HG03354 (cell line): ENCODE measurements around the gene SH3BP4.

Experiments
- ATAC-seq: cut with Tn5 transposase; IDR thresholded peaks from one replicate; pipeline ENCODE4 v1.9.1; 2021; ENCODE audit warnings: mild to moderate bottlenecking; ENCODE audit not compliant: unreplicated experiment, poor library complexity, severe bottlenecking

Gene SH3BP4, protein sequence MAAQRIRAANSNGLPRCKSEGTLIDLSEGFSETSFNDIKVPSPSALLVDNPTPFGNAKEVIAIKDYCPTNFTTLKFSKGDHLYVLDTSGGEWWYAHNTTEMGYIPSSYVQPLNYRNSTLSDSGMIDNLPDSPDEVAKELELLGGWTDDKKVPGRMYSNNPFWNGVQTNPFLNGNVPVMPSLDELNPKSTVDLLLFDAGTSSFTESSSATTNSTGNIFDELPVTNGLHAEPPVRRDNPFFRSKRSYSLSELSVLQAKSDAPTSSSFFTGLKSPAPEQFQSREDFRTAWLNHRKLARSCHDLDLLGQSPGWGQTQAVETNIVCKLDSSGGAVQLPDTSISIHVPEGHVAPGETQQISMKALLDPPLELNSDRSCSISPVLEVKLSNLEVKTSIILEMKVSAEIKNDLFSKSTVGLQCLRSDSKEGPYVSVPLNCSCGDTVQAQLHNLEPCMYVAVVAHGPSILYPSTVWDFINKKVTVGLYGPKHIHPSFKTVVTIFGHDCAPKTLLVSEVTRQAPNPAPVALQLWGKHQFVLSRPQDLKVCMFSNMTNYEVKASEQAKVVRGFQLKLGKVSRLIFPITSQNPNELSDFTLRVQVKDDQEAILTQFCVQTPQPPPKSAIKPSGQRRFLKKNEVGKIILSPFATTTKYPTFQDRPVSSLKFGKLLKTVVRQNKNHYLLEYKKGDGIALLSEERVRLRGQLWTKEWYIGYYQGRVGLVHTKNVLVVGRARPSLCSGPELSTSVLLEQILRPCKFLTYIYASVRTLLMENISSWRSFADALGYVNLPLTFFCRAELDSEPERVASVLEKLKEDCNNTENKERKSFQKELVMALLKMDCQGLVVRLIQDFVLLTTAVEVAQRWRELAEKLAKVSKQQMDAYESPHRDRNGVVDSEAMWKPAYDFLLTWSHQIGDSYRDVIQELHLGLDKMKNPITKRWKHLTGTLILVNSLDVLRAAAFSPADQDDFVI

DNA sequence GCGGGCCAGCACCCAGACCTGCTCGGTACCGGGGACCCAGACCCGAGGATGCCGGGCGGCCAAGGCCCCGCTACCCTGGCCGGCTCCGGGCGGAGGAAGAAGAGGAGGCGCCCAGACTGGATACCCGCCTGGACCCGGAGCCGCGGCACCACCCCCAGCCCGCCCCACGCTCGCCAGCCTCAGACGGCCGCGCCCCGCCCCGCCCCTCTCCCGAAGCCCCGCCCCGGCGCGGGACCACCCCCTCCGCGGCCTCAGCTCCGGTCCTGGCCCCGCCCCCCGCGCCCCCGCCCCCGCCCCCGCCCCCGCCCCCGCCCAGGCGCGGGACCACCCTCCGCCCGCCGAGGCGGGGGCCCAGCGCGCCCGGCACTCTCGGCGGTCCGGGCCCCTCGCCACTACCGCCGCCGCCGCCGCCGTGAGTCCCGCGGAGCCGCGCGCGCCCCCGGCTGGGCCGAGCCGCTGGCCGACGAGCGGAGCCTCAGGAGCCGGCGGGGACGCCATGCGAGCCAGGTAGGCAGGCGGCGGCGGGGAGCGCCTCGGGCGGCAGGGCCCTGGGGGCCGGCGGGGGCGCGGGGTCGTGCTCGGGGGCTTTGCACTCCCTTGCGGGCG lies at the start of gene SH3BP4:
SH3BP4 (plus strand) TSS at position 354 of the 606 bp plus-strand sequence. CDS start 82,986 bp downstream, outside the sequence.
- no peak for ATAC-seq

DNA sequence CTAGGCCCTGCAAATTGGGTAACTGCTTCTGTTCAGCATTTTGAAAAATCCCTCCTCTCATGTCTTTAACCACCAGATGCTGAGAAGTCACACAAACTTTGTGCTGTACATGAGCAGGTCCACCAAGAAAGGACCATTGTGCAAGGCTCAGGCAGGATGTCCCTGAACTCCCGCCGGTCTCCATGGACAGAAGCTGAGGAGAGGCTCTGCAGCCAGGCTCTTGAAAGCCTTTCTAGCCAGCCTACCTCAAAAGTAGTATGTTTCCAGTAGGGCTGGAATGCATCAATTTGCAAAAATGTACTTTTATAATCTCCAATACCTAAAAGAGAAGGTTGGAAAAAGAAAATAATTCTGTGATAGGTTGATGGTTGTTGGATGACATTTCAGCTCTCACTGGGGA lies 47.0 kb upstream of the SH3BP4 start:
- ATAC-seq: no peak

DNA sequence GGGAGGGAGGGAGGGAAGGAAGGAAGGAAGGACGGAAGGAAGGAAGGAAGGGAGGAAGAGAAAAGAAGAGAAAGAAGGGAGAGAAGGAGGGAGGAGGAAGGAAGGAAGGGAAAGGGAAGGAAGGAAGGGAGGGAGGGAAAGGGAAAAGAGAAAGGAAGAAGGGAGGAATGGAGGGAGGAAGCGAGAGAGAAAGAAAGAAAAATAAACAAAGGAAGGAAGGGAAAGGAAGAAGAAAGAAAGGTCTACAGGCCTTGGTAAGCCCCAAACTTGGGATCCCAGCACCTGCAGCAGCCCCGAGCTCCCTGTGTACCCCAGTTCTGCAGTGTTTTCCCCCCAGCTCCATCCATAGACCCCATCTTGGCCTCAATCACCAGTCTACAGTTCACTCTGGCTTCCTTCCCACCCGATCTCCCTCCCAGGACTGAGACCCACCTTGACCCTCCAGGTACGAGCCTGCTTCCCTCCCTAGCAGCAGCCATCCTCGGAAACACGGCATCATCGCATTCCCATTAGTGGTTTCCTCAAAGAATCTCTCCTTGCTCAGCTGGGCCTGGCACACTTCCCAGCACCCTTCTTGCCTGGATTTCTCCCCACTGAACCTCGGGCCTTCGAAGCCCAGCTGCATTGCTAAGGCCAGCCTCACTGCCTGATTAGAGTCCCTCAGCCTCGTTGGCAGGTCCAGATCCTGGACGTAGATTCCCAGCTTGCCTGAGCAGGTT lies 46.1 kb upstream of the SH3BP4 start:
- ATAC-seq: no peak

DNA sequence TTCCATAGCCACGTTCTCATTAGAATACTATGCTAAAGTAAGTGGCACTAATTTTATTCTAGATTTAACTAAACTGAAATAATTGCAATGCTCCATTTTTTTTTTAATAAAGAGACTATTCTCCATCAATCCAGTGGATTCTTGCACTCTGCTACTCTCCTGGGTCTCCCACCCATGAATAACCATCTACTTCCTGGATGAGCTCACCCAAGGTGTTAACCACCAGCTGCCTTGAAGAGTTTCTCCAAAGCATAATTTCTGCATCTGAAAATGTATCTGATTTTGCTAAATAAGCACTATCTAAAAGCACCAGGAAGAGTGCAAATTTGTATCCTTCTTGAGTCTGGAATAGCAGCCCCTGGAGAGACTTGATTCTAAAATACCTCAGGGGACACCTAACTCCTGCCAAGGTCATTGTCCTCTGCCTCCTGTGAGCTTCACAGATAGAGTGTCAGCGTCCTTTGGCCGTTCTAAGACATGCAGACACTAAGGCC lies 41.6 kb upstream of the SH3BP4 start:
- no peak for ATAC-seq

DNA sequence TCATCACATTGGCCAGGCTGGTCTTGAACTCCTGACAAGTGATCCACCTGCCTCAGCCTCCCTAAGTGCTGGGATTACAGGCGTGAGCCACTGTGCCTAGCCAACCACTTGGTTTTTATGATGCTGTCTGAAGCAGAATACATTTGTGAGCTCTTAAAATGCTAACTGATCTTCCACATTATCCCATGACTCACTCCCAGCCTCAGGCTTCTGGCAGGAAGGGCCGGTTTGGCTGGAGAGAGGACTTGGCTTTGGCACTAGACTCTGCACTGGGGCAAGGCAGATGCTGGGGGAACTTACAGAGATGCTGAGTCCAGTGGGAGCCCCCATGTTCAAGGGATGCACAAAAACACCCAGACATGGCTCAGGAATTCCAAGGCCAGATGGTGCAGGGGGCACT lies 40.5 kb upstream of the SH3BP4 start:
- ATAC-seq: no peak

DNA sequence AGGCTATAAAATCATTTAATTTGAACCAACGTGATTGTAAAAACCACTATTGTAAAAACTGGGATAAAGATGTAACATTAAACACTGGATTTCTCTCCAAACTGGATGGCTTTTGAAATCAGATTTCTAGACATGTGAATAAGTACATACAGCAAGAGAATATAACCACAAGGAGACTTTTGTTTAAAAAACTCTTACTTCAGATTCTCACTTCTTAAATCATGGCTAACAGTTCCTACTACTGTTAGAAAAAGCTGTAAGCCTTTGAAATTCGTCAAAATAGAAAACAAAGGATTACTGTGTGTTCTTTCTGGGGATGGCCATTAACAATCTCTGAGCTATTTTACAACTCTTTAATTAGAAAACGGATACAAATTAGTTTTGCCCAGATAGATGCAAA lies 39.4 kb upstream of the SH3BP4 start:
- ATAC-seq: no peak

DNA sequence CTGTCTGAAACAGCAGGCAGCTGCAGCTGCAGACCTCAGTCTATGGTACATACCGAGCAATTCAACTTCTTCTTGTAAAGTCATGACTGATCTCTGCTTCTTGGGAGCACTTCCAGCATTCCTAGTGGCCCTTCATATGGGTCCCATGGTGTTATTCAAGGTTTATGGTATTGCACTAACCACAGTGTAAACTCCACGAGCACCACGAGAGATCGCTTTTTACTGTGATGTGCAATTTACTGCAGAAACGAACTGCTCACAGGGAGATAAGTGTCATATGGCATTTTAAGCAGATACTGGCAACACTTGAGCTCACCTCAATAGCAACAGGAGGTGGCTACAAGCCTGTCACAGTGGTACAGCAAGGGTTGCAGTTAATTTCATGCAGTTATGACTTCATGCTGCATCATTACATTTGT lies 38.6 kb upstream of the SH3BP4 start:
- no peak for ATAC-seq

DNA sequence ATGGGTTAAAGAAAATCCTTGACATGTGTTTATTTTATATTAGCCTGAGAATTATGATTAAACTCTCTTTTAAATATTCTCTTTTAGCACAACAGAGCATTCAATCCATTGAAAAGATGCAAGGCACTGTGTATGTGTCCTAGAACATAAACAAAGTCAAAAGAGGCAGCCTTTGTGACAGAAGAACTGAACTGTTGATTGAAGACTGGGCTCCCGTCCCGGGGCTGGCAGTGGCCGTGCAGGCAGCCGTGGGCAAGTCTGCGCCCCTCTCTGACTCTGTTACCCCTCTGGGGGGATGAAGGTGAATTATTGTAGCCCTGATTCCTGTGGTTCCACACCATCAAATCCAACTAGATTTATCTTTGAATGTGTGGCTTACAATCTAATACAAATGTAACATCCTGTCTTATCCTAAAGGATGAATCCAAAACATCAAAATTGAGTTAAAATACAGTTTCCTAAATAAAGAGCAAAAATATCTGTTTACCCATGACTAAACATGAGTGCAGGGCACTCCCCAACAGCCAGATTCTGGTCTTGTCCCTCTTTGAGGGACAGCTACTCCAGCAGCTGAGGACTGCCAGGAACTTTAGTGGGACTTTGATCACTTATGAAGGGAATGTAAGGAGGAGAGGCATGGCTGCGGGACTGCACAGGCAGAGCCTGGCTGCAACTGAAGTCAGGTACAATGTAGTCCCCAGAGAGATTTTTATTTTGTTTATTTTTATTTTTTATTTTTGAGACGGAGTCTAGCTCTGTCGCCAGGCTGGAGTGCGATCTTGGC lies 37.3 kb upstream of the SH3BP4 start:
- no peak for ATAC-seq

DNA sequence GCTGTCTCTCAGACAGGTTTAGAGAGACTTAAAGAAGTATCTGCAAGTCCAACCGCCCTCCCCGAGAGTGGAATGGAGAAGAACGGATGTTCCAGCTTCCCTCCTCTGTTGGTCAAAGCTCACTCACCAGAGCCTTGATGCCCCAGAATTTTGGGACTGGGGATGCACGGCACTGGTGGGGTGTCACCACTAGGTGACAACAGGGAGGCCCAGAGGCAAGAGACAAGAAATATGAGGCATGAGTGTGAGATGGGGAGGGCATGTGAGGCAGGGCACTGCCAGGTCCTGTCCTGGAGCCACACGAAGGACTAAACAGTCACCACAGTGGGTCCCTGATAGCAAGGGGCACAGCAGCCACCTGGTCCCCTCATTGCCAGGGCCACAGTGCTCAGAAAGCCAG lies 35.1 kb upstream of the SH3BP4 start:
- no peak for ATAC-seq

DNA sequence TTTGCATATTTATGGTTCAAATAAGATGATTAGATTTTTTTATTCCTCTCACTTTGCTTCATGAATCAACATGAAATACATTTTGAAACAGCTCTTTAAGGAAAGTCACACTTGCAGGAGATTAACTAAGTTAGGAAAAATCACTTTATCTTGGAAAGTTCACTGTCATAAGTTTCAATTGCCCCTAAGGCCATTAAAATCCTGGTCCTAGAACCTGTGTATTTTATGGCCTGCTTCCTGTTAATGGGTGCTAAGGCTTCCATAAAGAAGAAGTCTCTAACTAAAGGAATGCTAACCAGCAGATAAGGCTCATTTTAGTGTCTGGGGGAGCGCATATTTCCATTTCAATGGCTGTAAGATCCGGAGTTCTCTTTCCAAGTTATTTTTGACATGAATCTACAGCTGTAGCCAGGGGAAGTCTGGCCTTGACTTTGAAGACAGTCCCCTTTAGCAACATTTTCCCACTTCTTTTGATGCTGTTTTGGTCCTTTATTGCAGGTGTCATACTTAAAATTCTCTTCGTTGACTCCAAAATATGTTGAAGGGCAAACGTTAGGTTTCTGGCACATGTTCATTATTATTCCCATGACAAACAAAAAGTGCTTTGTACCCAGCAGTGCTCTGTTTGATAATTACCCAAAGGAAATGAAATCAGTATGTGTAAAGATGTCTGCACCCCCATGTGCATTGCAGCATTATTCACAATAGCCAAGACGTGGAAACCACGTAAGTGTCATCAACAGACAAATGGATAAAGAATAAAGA lies 34.4 kb upstream of the SH3BP4 start:
- no peak for ATAC-seq

DNA sequence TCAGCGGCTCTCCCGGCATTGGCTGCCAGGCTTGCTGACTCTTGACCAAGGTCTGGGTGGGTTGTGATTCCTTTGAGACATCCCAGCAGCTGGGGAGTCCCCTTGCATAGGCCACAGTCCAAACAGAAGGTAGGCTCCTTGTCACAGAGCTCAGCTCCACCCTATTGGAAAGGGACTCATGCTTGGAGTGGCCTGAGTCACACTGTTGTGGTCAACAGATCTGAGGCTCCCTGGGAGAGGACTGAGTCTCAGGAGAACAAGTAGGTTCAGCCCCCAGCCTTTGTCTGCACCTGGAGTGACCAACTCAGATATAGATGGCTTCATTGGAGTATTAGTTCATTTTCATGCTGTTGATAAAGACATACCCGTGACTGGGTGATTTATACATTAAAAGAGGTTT lies 32.1 kb upstream of the SH3BP4 start:
- no peak for ATAC-seq

DNA sequence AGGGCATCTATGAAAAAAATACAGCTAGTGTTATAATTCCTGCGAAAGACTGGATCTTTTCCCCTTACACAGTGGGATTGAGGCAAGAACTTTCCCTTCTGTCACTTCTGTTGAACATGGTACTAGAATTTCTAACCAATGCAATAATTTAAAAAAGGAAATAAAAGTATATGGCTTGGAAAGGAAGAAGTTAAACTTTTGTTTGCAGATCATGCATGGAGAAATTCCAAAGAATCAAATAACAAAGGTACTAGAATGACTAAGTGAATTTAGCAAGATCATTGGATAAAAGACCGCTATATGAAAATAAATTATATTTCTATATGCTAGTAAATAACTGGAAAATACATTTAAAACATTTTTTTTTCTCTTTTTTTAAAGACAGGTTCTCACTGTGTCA lies 31.0 kb upstream of the SH3BP4 start:
- no peak for ATAC-seq

DNA sequence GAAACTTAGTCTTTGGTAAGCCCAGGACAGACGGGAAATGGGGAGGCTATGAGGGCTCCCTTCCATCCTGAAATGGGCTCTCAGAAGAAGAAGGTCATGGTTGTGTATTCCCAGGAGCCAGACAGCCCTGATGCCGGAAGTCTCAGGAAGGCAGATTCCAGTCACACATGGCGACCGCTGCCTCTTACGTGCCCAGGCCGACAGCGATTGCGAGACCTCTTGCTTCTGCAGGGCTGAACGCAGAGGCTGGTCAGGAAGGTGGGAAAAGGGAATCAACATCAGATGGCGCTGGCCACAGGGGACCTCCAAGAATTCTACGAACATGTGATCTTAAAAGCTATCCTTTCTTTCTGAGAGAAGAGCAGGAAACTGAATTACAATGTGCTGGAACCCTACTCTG lies 22.8 kb upstream of the SH3BP4 start:
- ATAC-seq: no peak

DNA sequence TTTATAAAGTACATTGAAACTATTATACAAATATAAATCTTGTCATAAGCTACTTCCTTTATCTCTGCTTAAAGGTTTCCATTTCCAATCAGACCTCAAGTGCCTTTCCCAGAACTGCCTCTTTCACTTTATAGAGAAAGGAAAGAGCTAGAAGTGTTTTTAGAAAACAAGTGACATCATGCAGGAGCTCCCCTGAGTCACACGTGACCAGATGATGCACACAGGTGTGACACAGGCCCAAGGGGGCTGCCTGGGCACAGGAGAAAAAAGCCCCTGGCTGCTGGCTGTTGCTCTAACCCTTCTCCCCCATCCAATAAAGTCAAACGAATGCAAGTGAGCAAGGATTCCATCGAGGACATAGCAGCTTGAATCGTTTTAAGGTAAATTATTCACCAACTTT lies 21.4 kb upstream of the SH3BP4 start:
- ATAC-seq: no peak

DNA sequence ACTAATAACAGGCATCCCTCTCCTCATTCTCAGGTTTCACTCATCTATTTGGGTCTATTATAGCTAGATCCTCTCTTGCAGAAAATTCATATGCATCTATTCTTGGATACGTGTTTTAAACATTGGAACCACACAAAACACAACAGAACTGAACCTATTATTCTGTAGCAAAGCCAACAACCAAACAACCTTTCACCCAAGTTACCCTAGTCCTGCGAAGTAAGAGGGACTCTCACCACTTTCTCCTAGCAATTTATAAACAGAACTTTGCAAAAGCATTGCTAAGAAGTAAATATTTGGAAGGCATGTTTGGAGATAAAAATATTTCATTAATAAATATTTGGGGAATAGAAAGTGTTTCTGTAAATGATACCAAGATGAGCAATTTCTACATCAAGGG lies 20.4 kb upstream of the SH3BP4 start:
- ATAC-seq: no peak

DNA sequence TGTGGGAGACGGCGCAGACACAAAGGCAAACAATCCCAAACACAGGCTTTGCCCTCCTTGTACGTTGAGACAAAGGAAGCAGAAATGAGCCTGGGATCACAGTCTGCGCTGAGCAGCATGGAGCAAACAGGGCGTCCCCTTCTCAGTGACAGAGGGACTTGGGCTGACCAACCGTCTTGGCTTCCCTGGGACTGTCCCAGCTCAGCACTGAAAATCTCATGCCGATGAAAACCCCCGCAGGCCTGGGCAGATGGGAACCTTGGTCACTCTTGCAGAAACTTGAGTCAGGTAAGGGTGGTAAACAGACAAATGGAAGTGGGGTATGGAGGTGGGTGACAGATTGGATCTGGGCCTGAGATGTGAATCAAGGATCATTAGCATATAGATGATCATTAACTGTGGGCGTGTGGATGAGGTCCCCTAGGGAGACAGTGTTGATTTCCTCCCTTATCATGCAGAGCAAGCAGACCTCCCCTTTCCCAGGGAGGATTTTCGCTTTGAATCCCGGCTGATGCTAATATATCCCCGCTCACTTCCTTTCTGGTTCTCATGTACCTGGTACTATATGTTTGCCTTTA lies 19.1 kb upstream of the SH3BP4 start:
- no peak for ATAC-seq

DNA sequence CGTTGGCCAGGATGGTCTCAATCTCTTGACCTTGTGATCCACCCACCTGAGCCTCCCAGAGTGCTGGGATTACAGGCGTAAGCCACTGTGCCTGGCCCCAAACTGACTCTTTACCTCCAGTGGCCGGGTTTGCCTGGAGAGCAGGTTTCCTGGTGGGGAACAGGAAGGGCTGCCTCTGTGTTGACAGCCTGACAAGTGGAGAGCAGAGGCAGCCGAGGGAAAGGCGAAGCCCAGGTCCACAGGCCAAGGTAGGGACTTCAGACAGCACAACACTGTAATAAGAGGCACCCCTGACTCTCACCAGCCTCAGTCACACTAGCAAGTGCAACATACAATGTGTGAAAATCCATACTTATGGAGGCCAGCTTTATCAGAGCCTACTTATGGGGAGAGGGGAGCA lies 16.5 kb upstream of the SH3BP4 start:
- ATAC-seq: no peak

DNA sequence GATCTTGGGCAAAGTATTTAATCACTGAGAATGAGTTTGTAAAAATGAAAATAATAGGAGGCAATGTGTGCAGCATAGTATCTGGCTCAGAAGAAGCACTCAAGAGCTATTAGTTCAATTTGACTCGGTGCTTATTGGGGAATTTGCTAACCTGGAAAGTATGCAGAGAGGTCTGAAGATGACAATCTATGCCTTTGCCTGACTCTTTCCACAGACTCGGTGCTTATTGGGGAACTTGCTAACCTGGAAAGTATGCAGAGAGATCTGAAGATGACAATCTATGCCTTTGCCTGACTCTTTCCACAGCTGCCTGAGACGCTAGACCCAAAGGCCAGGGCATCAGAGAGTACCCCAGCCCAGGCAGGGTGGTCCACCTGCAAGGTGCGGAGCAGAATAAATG lies 12.2 kb upstream of the SH3BP4 start:
- no peak for ATAC-seq
